IMR-90 (cell line): ENCODE data around the gene ZSWIM3. TPM values are rescaled to one million over a fixed set of nuclear protein-coding genes. Genes with fewer than 3 reads are reported as not detected.

Source experiments
- ATAC-seq: fragments of 200-7000 bp; cut with Tn5 transposase; 2 replicates; pipeline ENCODE4 v1.9.1; 2020; ENCODE audit warnings: low read depth, mild to moderate bottlenecking, moderate library complexity
- BruUV-seq: library from RNA; stranded (reverse); fragments of 400-500 nt; replicated peaks from 2 replicates; lab custom pipeline; 2021; lab: Mats Ljungman, UMichigan
- CTCF ChIA-PET: fragments of 300-600 bp; formaldehyde crosslinking; extraction: SDS; loops from one replicate; lab custom pipeline; 2021; ENCODE audit warnings: antibody characterized with exemption; lab: Yijun Ruan, JAX
- POLR2A ChIA-PET: fragments of 300-600 bp; sonication (Branson Sonifier 250); formaldehyde crosslinking; loops from one replicate; lab custom pipeline; 2022; ENCODE audit warnings: antibody characterized with exemption; ENCODE audit not compliant: unreplicated experiment; lab: Charles Lee
- DNase-seq: peaks from one replicate; pipeline ENCODE4 v3.0.0; 2013
- H2AFZ ChIP-seq: replicated peaks from 2 replicates; pipeline ENCODE3; 2013; ENCODE audit warnings: low read length, mild to moderate bottlenecking; ENCODE audit not compliant: poor library complexity
- H2AK5ac ChIP-seq: 2 replicates; pipeline ENCODE4 v1.6.1; 2013; ENCODE audit warnings: low read depth, low read length, inconsistent platforms
- H2AK9ac ChIP-seq: replicated peaks from 2 replicates; pipeline ENCODE3; 2013; ENCODE audit warnings: mild to moderate bottlenecking, low read depth, low read length, moderate library complexity; ENCODE audit not compliant: poor library complexity
- H2BK120ac ChIP-seq: 2 replicates; pipeline ENCODE4 v1.6.1; 2013; ENCODE audit warnings: low read depth, low read length, inconsistent platforms
- H2BK15ac ChIP-seq: 3 replicates; pipeline ENCODE4 v1.6.1; 2013; ENCODE audit warnings: low read depth, low read length, inconsistent platforms
- H2BK20ac ChIP-seq: 2 replicates; pipeline ENCODE4 v1.6.1; 2013; ENCODE audit warnings: low read depth, mild to moderate bottlenecking, inconsistent platforms, low read length, moderate library complexity
- H2BK5ac ChIP-seq: 2 replicates; pipeline ENCODE4 v1.6.1; 2013; ENCODE audit warnings: mild to moderate bottlenecking, low read depth, low read length, inconsistent platforms; ENCODE audit not compliant: poor library complexity, severe bottlenecking
- H3K14ac ChIP-seq: replicated peaks from 2 replicates; pipeline ENCODE4 v1.6.1; 2013; ENCODE audit warnings: low read depth, low read length, inconsistent platforms
- H3K18ac ChIP-seq: 2 replicates; pipeline ENCODE4 v1.6.1; 2013; ENCODE audit warnings: low read depth, low read length, control low read depth
- H3K23ac ChIP-seq: 2 replicates; pipeline ENCODE4 v1.6.1; 2013; ENCODE audit warnings: low read depth, low read length, inconsistent platforms
- H3K27ac ChIP-seq: 2 replicates; pipeline ENCODE4 v1.5.1; 2013; ENCODE audit warnings: mild to moderate bottlenecking, control low read depth, low read length; ENCODE audit not compliant: insufficient read depth
- H3K27me3 ChIP-seq: 2 replicates; pipeline ENCODE4 v1.6.1; 2013; ENCODE audit warnings: low read length; ENCODE audit not compliant: control insufficient read depth, insufficient read depth
- H3K36me3 ChIP-seq: 2 replicates; pipeline ENCODE4 v1.6.1; 2013; ENCODE audit warnings: low read length, mixed read lengths; ENCODE audit not compliant: control insufficient read depth, insufficient read depth
- H3K4ac ChIP-seq: 2 replicates; pipeline ENCODE4 v1.6.1; 2013; ENCODE audit warnings: low read depth, low read length, inconsistent platforms
- H3K4me1 ChIP-seq: 2 replicates; pipeline ENCODE4 v1.6.1; 2013; ENCODE audit warnings: low read length, mixed read lengths; ENCODE audit not compliant: control insufficient read depth, insufficient read depth
- H3K4me2 ChIP-seq: 2 replicates; pipeline ENCODE4 v1.6.1; 2013; ENCODE audit warnings: low read depth, mild to moderate bottlenecking, control low read depth, low read length, moderate library complexity
- H3K4me3 ChIP-seq: 2 replicates; pipeline ENCODE4 v1.5.1; 2013; ENCODE audit warnings: low read depth, mild to moderate bottlenecking, control low read depth, low read length, moderate library complexity; ENCODE audit not compliant: insufficient read depth
- H3K56ac ChIP-seq: 2 replicates; pipeline ENCODE4 v1.6.1; 2013; ENCODE audit warnings: low read length, inconsistent platforms; ENCODE audit not compliant: insufficient read depth; ENCODE audit errors: extremely low read depth
- H3K79me1 ChIP-seq, 2 experiments: 2 replicates each; pipeline ENCODE4 v1.6.1; 2013; ENCODE audit warnings: low read length in 2 of 2, inconsistent platforms in 1 of 2, low read depth in 1 of 2
- H3K9ac ChIP-seq: 2 replicates; pipeline ENCODE4 v1.6.1; 2013; ENCODE audit warnings: low read depth, low read length, control low read depth
- H3K9me1 ChIP-seq: 2 replicates; pipeline ENCODE4 v1.6.1; 2013; ENCODE audit warnings: low read length, inconsistent platforms; ENCODE audit not compliant: insufficient read depth
- H3K9me3 ChIP-seq: 2 replicates; pipeline ENCODE4 v1.6.1; 2013; ENCODE audit warnings: low read length; ENCODE audit not compliant: control insufficient read depth, insufficient read depth
- H4K20me1 ChIP-seq: 2 replicates; pipeline ENCODE4 v1.6.1; 2013; ENCODE audit warnings: low read length, inconsistent platforms; ENCODE audit not compliant: insufficient read depth
- H4K5ac ChIP-seq: 2 replicates; pipeline ENCODE4 v1.6.1; 2013; ENCODE audit warnings: mild to moderate bottlenecking, low read depth, low read length, control low read depth
- H4K8ac ChIP-seq, 2 experiments: 2 replicates each; pipeline ENCODE4 v1.6.1; 2013; ENCODE audit warnings: low read depth in 2 of 2, low read length in 2 of 2, control low read depth in 1 of 2, inconsistent platforms in 1 of 2
- H4K91ac ChIP-seq: 2 replicates; pipeline ENCODE4 v1.6.1; 2013; ENCODE audit warnings: low read depth, low read length, inconsistent platforms; ENCODE audit not compliant: insufficient read depth
- BHLHE40 ChIP-seq: fragments of 150-350 bp; IDR thresholded peaks from 2 replicates; pipeline ENCODE4 v1.6.1; 2016; ENCODE audit warnings: mild to moderate bottlenecking, low read depth, low read length
- CEBPB ChIP-seq: IDR thresholded peaks from 2 replicates; pipeline ENCODE4 v1.6.1; 2012; ENCODE audit warnings: low read depth, low read length, improper control_type of control experiment
- CHD1 ChIP-seq: IDR thresholded peaks from 2 replicates; pipeline ENCODE4 v1.6.1; 2012; ENCODE audit warnings: low read depth, low read length, improper control_type of control experiment
- CTCF ChIP-seq: conservative IDR thresholded peaks from 2 replicates; pipeline ENCODE4 v1.5.1; 2012; ENCODE audit warnings: mild to moderate bottlenecking, low read depth, low read length, improper control_type of control experiment
- ELK1 ChIP-seq: fragments of 150-350 bp; IDR thresholded peaks from 2 replicates; pipeline ENCODE4 v1.6.1; 2016; ENCODE audit warnings: low read depth, mild to moderate bottlenecking, low read length, moderate library complexity, borderline replicate concordance
- FOS ChIP-seq: fragments of 150-350 bp; IDR thresholded peaks from 2 replicates; pipeline ENCODE4 v1.6.1; 2016; ENCODE audit warnings: low read depth, low read length
- MAFK ChIP-seq: IDR thresholded peaks from 2 replicates; pipeline ENCODE4 v1.6.1; 2012; ENCODE audit warnings: low read depth, low read length, improper control_type of control experiment
- MAZ ChIP-seq: IDR thresholded peaks from 2 replicates; pipeline ENCODE4 v1.6.1; 2012; ENCODE audit warnings: low read depth, mild to moderate bottlenecking, low read length, improper control_type of control experiment, moderate library complexity, borderline replicate concordance
- MXI1 ChIP-seq: IDR thresholded peaks from 2 replicates; pipeline ENCODE4 v1.6.1; 2012; ENCODE audit warnings: low read depth, mild to moderate bottlenecking, low read length, moderate library complexity, borderline replicate concordance
- NFE2L2 ChIP-seq: fragments of 150-350 bp; IDR thresholded peaks from 2 replicates; pipeline ENCODE4 v1.6.1; 2016; ENCODE audit warnings: low read depth, mild to moderate bottlenecking, low read length
- POLR2A ChIP-seq: IDR thresholded peaks from 2 replicates; pipeline ENCODE4 v1.6.1; 2012; ENCODE audit warnings: mild to moderate bottlenecking, low read depth, low read length
- RAD21 ChIP-seq: IDR thresholded peaks from 2 replicates; pipeline ENCODE4 v1.6.1; 2012; ENCODE audit warnings: low read length, improper control_type of control experiment
- RCOR1 ChIP-seq: IDR thresholded peaks from 2 replicates; pipeline ENCODE4 v1.6.1; 2012; ENCODE audit warnings: mild to moderate bottlenecking, low read length, improper control_type of control experiment; ENCODE audit not compliant: insufficient replicate concordance
- RFX5 ChIP-seq: IDR thresholded peaks from 2 replicates; pipeline ENCODE4 v1.8.0; 2012; ENCODE audit warnings: low read depth, mild to moderate bottlenecking, low read length, moderate library complexity
- SMC3 ChIP-seq: fragments of 150-350 bp; IDR thresholded peaks from 2 replicates; pipeline ENCODE4 v1.6.1; 2016; ENCODE audit warnings: low read depth, mild to moderate bottlenecking, antibody characterized with exemption, low read length, moderate library complexity
- USF2 ChIP-seq: fragments of 150-350 bp; IDR thresholded peaks from 2 replicates; pipeline ENCODE4 v1.6.1; 2017; ENCODE audit warnings: mild to moderate bottlenecking, antibody characterized with exemption, low read length, low read depth
- WGBS, 2 experiments: methylation state at CpG; one replicate each; pipeline versions ENCODE4 v1.1.5 to v1.1.7; 2013; ENCODE audit warnings: missing lambda C conversion rate in 2 of 2; ENCODE audit not compliant: insufficient read length in 1 of 2; ENCODE audit errors: extremely low coverage in 2 of 2; 5-methylcytosine and 5-hydroxymethylcytosine counted together
- dilution Hi-C: fragments of 300-500 bp; cut with HindIII; formaldehyde crosslinking; loops from one replicate; pipeline ENCODE4 v1.14.3; 2018; ENCODE audit warnings: low sequenced_read_pairs; ENCODE audit not compliant: unreplicated experiment
- in situ Hi-C: fragments of 300-500 bp; cut with MboI; formaldehyde crosslinking; loops from 3 replicates; pipeline ENCODE4 v1.14.3; 2019; ENCODE audit warnings: low sequenced_read_pairs, inconsistent platforms, mixed read lengths
- intact Hi-C: fragments of 100-400 bp; cut with micrococcal nuclease; formaldehyde crosslinking; loops from 2 replicates; pipeline ENCODE4 v1.10.0; 2022
- polyA plus RNA-seq, 3 experiments: library from polyadenylated mRNA; depleted of rRNA; stranded (reverse); fragments of >200 nt; gene quantifications; 2 replicates each; pipeline ENCODE4 v1.2.3, GENCODE V29; 2012; ENCODE audit warnings: low replicate concordance in 1 of 3
- total RNA-seq: library from RNA; depleted of rRNA; stranded (reverse); fragments of >200 nt; gene quantifications from 2 replicates; pipeline ENCODE4 v1.2.3, GENCODE V29; 2012

Gene ZSWIM3
- total and polyA plus RNA-seq, 2 of the 4 experiments (the other 2 are of a cell fraction) = 3.3 to 8.6 TPM

GRCh38 chr20:45897289-45897688 lies 39.9 kb downstream of the ZSWIM3 start:
- no peak overlapping the region for H4K8ac ChIP-seq
- no peak overlapping the region for H3K4me2 ChIP-seq
- no peak overlapping the region for H2BK20ac ChIP-seq
- no peak overlapping the region for H3K23ac ChIP-seq
- no peak overlapping the region for H3K18ac ChIP-seq
- POLR2A ChIA-PET = interaction anchor here (1.1 kb wide), 1 partner anchor 8 kb away, joined by 6 read pairs; no protein-coding TSS in a partner anchor
- H3K9me3 ChIP-seq = no peaks in the 10 kb centered on the region
- no peak overlapping the region for H3K4me3 ChIP-seq
- no peak overlapping the region for H3K9ac ChIP-seq
- ATAC-seq (no peak), DNase-seq (no peak)
- H3K27me3 ChIP-seq = no peaks in the 10 kb centered on the region
- no peak overlapping the region for H2BK120ac ChIP-seq
- H3K14ac ChIP-seq = no peak overlapping the region
- H3K27ac ChIP-seq = no peak overlapping the region
- CTCF ChIA-PET = no interaction called here
- H2BK15ac ChIP-seq = no peak overlapping the region
- 0 out of 2 replicates have a peak, but pooled peaks cover 2% of the 10 kb centered on the region for H3K9me1 ChIP-seq
- dilution Hi-C loops (no loop called here), intact Hi-C loops (no loop called here), in situ Hi-C loops (no loop called here)
- H4K91ac ChIP-seq = no peak overlapping the region
- peak overlapping the region; percentile 24 for H2AK9ac ChIP-seq
- 0 out of 2 replicates have a peak, but pooled peaks cover 5% of the 10 kb centered on the region for H4K20me1 ChIP-seq
- TF ChIP-seq RCOR1 (no peak), MAZ (no peak), RFX5 (no peak), CHD1 (no peak), CTCF (no peak), ELK1 (no peak), MAFK (no peak), BHLHE40 (no peak), USF2 (no peak), CEBPB (no peak), MXI1 (no peak), NFE2L2 (no peak), FOS (no peak), SMC3 (no peak), RAD21 (no peak), POLR2A (no peak)
- H3K4ac ChIP-seq = no peak overlapping the region
- H3K4me1 ChIP-seq = peaks cover 1% of the 10 kb centered on the region; the same call in 1 of the 2 replicates
- H2AK5ac ChIP-seq = no peak overlapping the region
- no peak overlapping the region for H2AFZ ChIP-seq
- peaks cover 10 to 26% of the 10 kb centered on the region in 2 experiments for H3K79me1 ChIP-seq
- H2BK5ac ChIP-seq = no peak overlapping the region
- peaks cover 64% of the 10 kb centered on the region for H3K36me3 ChIP-seq
- H3K56ac ChIP-seq = no peak overlapping the region
- BruUV-seq = no TSS peak
- no CpG with 5 or more reads among the region's 2 CpGs for WGBS, 2 experiments
- no peak overlapping the region for H4K5ac ChIP-seq
